Stimulated activated CD4-positive, alpha-beta T cell treated with anti-CD3 and anti-CD28 coated beads, Interleukin-4, amount 100 ng/mL, for 24 hours (primary cell): Measurements from ENCODE around the gene COL4A2.

Source experiments
- DNase-seq: peaks from one replicate; pipeline ENCODE4 v3.0.0-alpha.2; 2020

COL4A2 gene

GRCh38 chr13:110291286-110291685 lies 15.8 kb upstream of the COL4A2 start:
- no peak for DNase-seq

GRCh38 chr13:110293037-110293436 lies 14.0 kb upstream of the COL4A2 start:
- no peak for DNase-seq

- no peak for DNase-seq
Measured at GRCh38 chr13:110293649-110294048, 13.4 kb upstream of the COL4A2 start.

GRCh38 chr13:110294146-110294545 lies 12.9 kb upstream of the COL4A2 start:
- no peak for DNase-seq

GRCh38 chr13:110294622-110295021 lies 12.5 kb upstream of the COL4A2 start:
- no peak for DNase-seq

- no peak for DNase-seq
Measured at GRCh38 chr13:110297011-110297410, 10.1 kb upstream of the COL4A2 start.

- no peak for DNase-seq
Measured at GRCh38 chr13:110297766-110298504, 9.1 kb upstream of the COL4A2 start.

GRCh38 chr13:110298505-110299282 lies 8.4 kb upstream of the COL4A2 start:
- DNase-seq = no peak

GRCh38 chr13:110299283-110299840 lies 7.7 kb upstream of the COL4A2 start:
- no peak for DNase-seq

GRCh38 chr13:110300090-110300815 lies 6.8 kb upstream of the COL4A2 start:
- DNase-seq = no peak

- DNase-seq = no peak
Measured at GRCh38 chr13:110301083-110301482, 6.0 kb upstream of the COL4A2 start.

GRCh38 chr13:110301606-110302553 lies 5.2 kb upstream of the COL4A2 start:
- no peak for DNase-seq

- no peak for DNase-seq
Measured at GRCh38 chr13:110302997-110303396, 4.1 kb upstream of the COL4A2 start.

GRCh38 chr13:110303644-110304043 lies 3.4 kb upstream of the COL4A2 start:
- DNase-seq = no peak

GRCh38 chr13:110304256-110304655 lies 2.8 kb upstream of the COL4A2 start:
- no peak for DNase-seq

- no peak for DNase-seq
Measured at GRCh38 chr13:110305001-110305400, 2.1 kb upstream of the COL4A2 start.

- DNase-seq = no peak
Measured at GRCh38 chr13:110305544-110305943, 1.5 kb upstream of the COL4A2 start.

GRCh38 chr13:110305949-110306339 lies 1.1 kb upstream of the COL4A2 start:
- no peak for DNase-seq

GRCh38 chr13:110306340-110306959 lies 634 bp upstream of the COL4A2 start:
- DNase-seq = no peak

- no peak for DNase-seq
Measured at GRCh38 chr13:110307767-110308655, 927 bp downstream of the COL4A2 start.
